SK-N-MC (cell line): ENCODE measurements around the gene MRPS6.

Experiments used
- EZH2 ChIP-seq: fragments of 200-600 bp; sonication (generic); IDR thresholded peaks from one replicate; pipeline ENCODE4 v1.6.1; 2017; ENCODE audit warnings: antibody characterized with exemption
- POLR2AphosphoS5 ChIP-seq: IDR thresholded peaks from 2 replicates; pipeline ENCODE4 v1.6.1; 2012; ENCODE audit warnings: mild to moderate bottlenecking, low read depth, low read length, borderline replicate concordance

DNA sequence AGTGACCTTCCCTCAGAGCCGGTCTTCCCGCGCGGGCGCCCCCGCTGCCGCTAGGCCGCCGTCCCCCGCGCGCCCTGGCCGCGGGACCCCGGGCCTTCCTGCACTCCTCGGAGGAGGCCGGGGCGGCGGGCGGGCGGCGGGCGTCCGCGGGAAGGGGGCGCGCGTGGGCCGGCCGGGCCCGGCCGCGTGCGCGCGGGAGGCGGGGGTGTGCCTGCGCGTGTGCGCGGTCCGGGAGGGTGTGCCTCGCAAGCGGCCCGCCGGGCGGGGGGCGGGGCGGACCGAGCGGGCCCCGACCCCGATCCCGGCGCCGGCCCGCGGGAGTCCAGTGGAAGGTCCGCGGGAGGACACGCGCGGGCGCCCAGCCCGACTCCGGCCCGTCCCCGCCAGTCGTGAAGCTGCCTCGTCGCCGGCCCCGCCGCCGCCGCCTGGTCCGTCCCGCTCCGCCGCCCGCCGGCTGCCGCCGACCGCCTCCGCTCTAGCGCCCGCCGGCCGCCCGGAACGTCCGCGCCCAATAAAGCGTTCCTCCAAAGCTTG lies 438 bp downstream of the MRPS6 start:
- TF ChIP-seq EZH2 (no peak), POLR2AphosphoS5 (no peak)
